Sigmoid colon (tissue), 7 donors: ENCODE measurements around the gene TMEM120B. TPM values are rescaled to one million over a fixed set of nuclear protein-coding genes. Genes with fewer than 3 reads are reported as not detected.

Experiments used
- DNase-seq: peaks from one replicate; pipeline ENCODE4 v3.0.0-alpha.2; 2019
- H3K27ac ChIP-seq, 4 donors: fragments of 200-600 bp; sonication (generic); one replicate each; pipeline ENCODE4 v1.5.1; 2016 to 2019; ENCODE audit warnings: mild to moderate bottlenecking in 1 of 4
- H3K27me3 ChIP-seq, 3 donors: fragments of 200-600 bp; sonication (generic); one replicate each; pipeline ENCODE4 v1.5.1; 2019; ENCODE audit warnings: mild to moderate bottlenecking in 1 of 3
- H3K36me3 ChIP-seq, 4 donors: fragments of 200-600 bp; sonication (generic); one replicate each; pipeline ENCODE4 v1.5.1; 2016 to 2019
- H3K4me1 ChIP-seq, 4 donors: fragments of 200-600 bp; sonication (generic); one replicate each; pipeline ENCODE4 v1.5.1; 2017 to 2019
- H3K4me3 ChIP-seq, 4 donors: fragments of 200-600 bp; sonication (generic); one replicate each; pipeline ENCODE4 v1.5.1; 2017 to 2019; ENCODE audit warnings: mild to moderate bottlenecking in 2 of 4, moderate library complexity in 1 of 4
- H3K9me3 ChIP-seq, 4 donors: fragments of 200-600 bp in 3 of 4; sonication (generic) in 3 of 4; one replicate each; pipeline versions ENCODE4 v1.5.1 to v1.6.1; 2013 to 2019
- EP300 ChIP-seq, 4 donors: sonication (generic); formaldehyde crosslinking; IDR thresholded peaks; one replicate each; pipeline ENCODE4 v1.6.1; 2017; ENCODE audit warnings: antibody characterized with exemption in 4 of 4
- POLR2A ChIP-seq, 2 donors: fragments of 450-650 bp; IDR thresholded peaks; one replicate each; pipeline ENCODE4 v1.6.1; 2016; ENCODE audit warnings: antibody characterized with exemption in 2 of 2, mild to moderate bottlenecking in 2 of 2, moderate library complexity in 2 of 2
- POLR2AphosphoS5 ChIP-seq, 4 donors: sonication (generic); formaldehyde crosslinking; IDR thresholded peaks; one replicate each; pipeline ENCODE4 v1.6.1; 2017; ENCODE audit warnings: antibody characterized with exemption in 4 of 4
- WGBS, 2 donors: extraction: QIAGEN DNeasy Blood & Tissue Kit; methylation state at CpG; one replicate each; pipeline ENCODE4 v1.1.7; 2013; 5-methylcytosine and 5-hydroxymethylcytosine counted together
- intact Hi-C: fragments of 100-400 bp; cut with DNase I; formaldehyde crosslinking; loops from one replicate; pipeline ENCODE4 v1.15.1; 2023
- polyA plus RNA-seq, 3 donors: library from polyadenylated mRNA; stranded (reverse); fragments of 200-250 nt; gene quantifications; one replicate each; pipeline ENCODE4 v1.2.3, GENCODE V29; 2013
- total RNA-seq, 4 donors: library from RNA; depleted of rRNA; stranded (reverse); fragments of >200 nt; gene quantifications; one replicate each; pipeline ENCODE4 v1.1.0, GENCODE V29; 2016
- TF ChIP-seq, protein P1 (sequence below), 4 experiments: fragments of 450-650 bp in 3 of 4; fragments of 200-600 bp in 1 of 4; IDR thresholded peaks; one replicate each; pipeline ENCODE4 v1.5.1; 2016 to 2019; ENCODE audit warnings: antibody characterized with exemption in 4 of 4, mild to moderate bottlenecking in 3 of 4, moderate library complexity in 2 of 4
- donor health status: healthy with polysubstance abuse.
- donor health status: Bipolar disorder and iron deficiency.
- donor health status: healthy.

The TMEM120B gene
- total and polyA plus RNA-seq, 7 donors, result 1.2 to 8.9 (median 3.7) TPM

DNA sequence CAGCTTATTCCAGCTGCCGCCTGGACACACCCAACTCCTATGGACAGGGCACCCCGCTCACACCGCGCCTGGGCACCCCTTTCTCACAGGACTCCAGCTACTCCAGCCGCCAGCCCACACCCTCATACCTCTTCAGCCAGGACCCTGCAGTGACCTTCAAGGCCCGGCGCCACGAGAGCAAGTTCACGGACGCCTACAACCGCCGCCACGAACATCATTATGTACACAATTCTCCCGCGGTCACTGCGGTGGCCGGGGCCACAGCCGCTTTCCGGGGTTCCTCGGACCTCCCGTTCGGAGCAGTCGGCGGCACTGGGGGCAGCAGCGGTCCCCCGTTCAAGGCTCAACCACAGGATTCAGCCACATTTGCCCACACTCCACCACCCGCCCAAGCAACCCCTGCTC, 97.2 kb downstream of the TMEM120B start:
- 89 to 92% methylated on average over 27 of the region's 27 CpGs for WGBS, 2 donors
- intact Hi-C loops, result loop anchor here (2.0 to 10.0 kb wide), 3 partner anchors 33 to 255 kb away; no protein-coding TSS in a partner anchor
- Histone ChIP-seq H3K27ac (peak overlapping the region in 1 of 4 donors; percentile 83), H3K9me3 (no peaks in the 10 kb centered on the region), H3K27me3 (no peaks in the 10 kb centered on the region), H3K36me3 (peaks cover 25 to 40% (median 33%) of the 10 kb centered on the region in 4 donors), H3K4me1 (peaks cover 0 to 77% (median 66%) of the 10 kb centered on the region in 4 donors), H3K4me3 (no peak overlapping the region)
- TF ChIP-seq EP300 (IDR thresholded peaks at IDR 0.05) (no peak), POLR2AphosphoS5 (IDR thresholded peaks at IDR 0.05) (no peak), POLR2A (IDR thresholded peaks at IDR 0.05) (no peak)
- TF ChIP-seq, protein P1, sequence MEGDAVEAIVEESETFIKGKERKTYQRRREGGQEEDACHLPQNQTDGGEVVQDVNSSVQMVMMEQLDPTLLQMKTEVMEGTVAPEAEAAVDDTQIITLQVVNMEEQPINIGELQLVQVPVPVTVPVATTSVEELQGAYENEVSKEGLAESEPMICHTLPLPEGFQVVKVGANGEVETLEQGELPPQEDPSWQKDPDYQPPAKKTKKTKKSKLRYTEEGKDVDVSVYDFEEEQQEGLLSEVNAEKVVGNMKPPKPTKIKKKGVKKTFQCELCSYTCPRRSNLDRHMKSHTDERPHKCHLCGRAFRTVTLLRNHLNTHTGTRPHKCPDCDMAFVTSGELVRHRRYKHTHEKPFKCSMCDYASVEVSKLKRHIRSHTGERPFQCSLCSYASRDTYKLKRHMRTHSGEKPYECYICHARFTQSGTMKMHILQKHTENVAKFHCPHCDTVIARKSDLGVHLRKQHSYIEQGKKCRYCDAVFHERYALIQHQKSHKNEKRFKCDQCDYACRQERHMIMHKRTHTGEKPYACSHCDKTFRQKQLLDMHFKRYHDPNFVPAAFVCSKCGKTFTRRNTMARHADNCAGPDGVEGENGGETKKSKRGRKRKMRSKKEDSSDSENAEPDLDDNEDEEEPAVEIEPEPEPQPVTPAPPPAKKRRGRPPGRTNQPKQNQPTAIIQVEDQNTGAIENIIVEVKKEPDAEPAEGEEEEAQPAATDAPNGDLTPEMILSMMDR (IDR thresholded peaks at IDR 0.05), result no peak
- DNase-seq, result no peak

DNA sequence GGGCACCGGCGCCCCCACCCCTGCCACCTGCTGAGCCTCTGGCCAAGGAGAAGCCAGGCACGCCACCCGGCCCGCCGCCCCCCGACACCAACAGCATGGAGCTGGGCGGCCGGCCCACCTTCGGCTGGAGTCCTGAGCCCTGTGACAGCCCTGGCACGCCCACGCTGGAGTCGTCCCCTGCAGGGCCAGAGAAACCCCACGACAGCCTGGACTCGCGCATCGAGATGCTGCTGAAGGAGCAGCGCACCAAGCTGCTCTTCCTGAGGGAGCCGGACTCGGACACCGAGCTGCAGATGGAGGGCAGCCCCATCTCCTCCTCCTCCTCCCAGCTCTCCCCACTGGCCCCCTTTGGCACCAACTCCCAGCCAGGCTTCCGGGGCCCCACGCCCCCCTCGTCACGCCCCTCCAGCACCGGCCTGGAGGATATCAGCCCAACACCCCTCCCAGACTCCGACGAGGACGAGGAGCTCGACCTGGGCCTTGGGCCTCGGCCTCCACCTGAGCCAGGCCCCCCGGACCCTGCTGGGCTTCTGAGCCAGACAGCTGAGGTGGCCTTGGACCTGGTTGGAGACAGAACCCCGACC, 97.8 kb downstream of the TMEM120B start:
- Histone ChIP-seq H3K36me3 (peaks cover 31 to 46% (median 38%) of the 10 kb centered on the region in 4 donors), H3K4me1 (peaks cover 0 to 71% (median 62%) of the 10 kb centered on the region in 4 donors), H3K27me3 (no peaks in the 10 kb centered on the region), H3K9me3 (no peaks in the 10 kb centered on the region), H3K4me3 (no peak overlapping the region), H3K27ac (peak overlapping the region in 3 of 4 donors; percentile 21 to 85 (median 83))
- TF ChIP-seq, protein P1 (IDR thresholded peaks at IDR 0.05), result no peak
- no peak for TF ChIP-seq POLR2AphosphoS5 (IDR thresholded peaks at IDR 0.05)
- TF ChIP-seq EP300 (IDR thresholded peaks at IDR 0.05), result no peak
- intact Hi-C loops, result loop anchor here (2.0 to 5.0 kb wide), 2 partner anchors 34 to 113 kb away; no protein-coding TSS in a partner anchor
- peak; percentile 66 for DNase-seq
- 86 to 88% methylated on average over 33 of the region's 33 CpGs for WGBS, 2 donors

DNA sequence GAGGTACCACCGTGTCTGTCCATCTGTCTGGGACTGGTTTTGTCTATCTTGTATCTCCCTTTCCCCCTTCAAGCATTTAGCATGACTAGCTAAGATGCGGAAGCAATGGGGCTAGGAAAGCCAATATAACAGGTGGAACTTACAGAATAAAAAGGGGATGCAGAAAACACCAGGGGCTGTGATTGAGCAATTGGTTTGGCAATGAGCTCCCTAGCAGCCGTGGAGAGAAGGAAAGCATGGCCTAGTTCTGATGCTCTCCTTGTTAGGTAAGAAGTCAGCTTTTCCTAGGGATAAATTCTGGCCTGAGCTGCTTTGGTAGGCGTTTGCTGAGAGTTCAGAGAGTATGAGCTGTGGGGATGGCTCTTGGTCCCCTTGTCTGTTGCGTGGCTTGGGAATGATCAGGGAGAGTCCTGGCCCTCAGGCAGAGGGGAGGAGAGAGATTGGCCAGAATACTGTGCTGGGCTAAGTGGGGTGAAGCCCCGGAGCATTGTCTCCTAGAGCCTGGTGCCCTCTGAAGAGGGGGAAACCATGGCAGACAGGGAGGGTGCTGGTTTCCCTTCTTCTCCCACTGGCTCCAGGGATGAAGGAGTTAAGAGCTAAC, 98.4 kb downstream of the TMEM120B start:
- intact Hi-C loops, result loop anchor here (2.0 to 5.0 kb wide), 2 partner anchors 34 to 114 kb away; no protein-coding TSS in a partner anchor
- Histone ChIP-seq H3K27ac (peak overlapping the region; percentile 79 to 85 (median 82)), H3K36me3 (peaks cover 33 to 52% (median 42%) of the 10 kb centered on the region in 4 donors), H3K4me3 (peak overlapping the region; percentile 43 to 75 (median 59)), H3K9me3 (no peaks in the 10 kb centered on the region), H3K27me3 (no peaks in the 10 kb centered on the region), H3K4me1 (peaks cover 0 to 65% (median 56%) of the 10 kb centered on the region in 4 donors)
- TF ChIP-seq POLR2A (IDR thresholded peaks at IDR 0.05) (no peak), POLR2AphosphoS5 (IDR thresholded peaks at IDR 0.05) (no peak), EP300 (IDR thresholded peaks at IDR 0.05) (no peak)
- TF ChIP-seq, protein P1 (IDR thresholded peaks at IDR 0.05), result no peak
- DNase-seq, result no peak
- 56 to 67% methylated on average over 6 of the region's 6 CpGs for WGBS, 2 donors

DNA sequence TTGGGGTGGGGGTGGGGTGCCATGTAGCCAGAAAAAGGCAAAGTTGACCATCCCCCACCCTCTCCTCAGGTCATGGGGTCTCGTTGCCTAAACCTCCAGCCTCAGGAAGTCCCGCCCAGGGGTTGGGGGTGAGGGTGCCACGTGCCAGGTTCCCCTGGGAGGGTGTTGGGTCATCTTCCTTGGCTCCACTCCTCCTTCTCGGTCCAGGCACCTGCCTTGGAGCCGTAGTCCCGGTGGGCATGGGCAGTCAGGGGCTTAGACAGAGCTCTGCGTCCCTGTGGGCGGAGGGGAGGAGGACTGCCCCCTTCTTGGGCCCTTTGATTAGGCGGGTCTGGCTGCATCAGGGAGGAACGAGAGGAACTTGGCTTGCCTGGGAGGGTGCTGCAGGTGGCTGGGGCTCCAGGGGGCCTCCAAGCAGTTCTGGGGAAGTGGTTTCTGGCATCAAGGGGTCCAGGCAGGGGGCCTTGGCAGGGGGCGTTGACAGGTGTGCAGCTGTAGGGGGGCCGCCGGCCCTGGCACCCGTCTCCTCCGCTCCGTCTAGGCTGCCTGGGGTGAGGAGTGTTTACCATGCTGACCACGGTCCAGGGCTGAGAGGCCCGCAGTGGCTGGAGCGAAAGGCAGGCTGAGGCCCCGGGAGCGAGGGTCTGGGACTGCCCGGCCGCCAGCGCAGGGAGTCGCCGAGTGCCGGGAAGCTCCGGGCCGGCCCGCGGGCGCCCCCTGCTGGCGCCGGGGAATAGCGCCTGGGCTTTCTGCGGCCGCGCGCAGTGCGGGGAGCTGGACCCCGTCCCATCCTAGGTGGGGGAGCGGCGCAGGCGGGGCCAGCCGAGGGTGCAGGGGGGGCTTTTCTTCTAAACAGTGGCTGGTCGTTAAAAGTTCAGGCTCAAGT, 99.1 kb downstream of the TMEM120B start:
- intact Hi-C loops, result loop anchor here (1.0 to 5.0 kb wide), 4 partner anchors 16 to 114 kb away; no protein-coding TSS in a partner anchor
- Histone ChIP-seq H3K9me3 (no peaks in the 10 kb centered on the region), H3K27ac (peak overlapping the region; percentile 79 to 85 (median 82)), H3K27me3 (no peaks in the 10 kb centered on the region), H3K4me3 (peak overlapping the region; percentile 43 to 75 (median 59)), H3K36me3 (peaks cover 40 to 60% (median 49%) of the 10 kb centered on the region in 4 donors), H3K4me1 (peaks cover 0 to 57% (median 48%) of the 10 kb centered on the region in 4 donors)
- no peak for TF ChIP-seq EP300 (IDR thresholded peaks at IDR 0.05)
- TF ChIP-seq, protein P1 (IDR thresholded peaks at IDR 0.05), result peak; percentile 83 to 100 (median 92)
- WGBS, 2 donors, result 4 to 5% methylated on average over 46 of the region's 46 CpGs
- DNase-seq, result peak; percentile 87
